Glutamatergic neuron (in vitro differentiated cells): Measurements from ENCODE around the gene HSPA5. TPM values are rescaled to one million over a fixed set of nuclear protein-coding genes. Genes with fewer than 3 reads are reported as not detected.

Source experiments
- DNase-seq: peaks from one replicate; pipeline ENCODE4 v3.0.0; 2022
- H3K27ac Mint-ChIP-seq: one replicate; pipeline ENCODE4 v1.8.0; 2020; ENCODE audit warnings: mild to moderate bottlenecking, mixed read lengths, inconsistent platforms; ENCODE audit not compliant: unreplicated experiment
- H3K27me3 Mint-ChIP-seq: one replicate; pipeline ENCODE4 v1.8.0; 2020; ENCODE audit warnings: mild to moderate bottlenecking, moderate library complexity, mixed read lengths, inconsistent platforms; ENCODE audit not compliant: unreplicated experiment
- H3K36me3 Mint-ChIP-seq: one replicate; pipeline ENCODE4 v1.8.0; 2020; ENCODE audit warnings: mild to moderate bottlenecking, mixed read lengths, inconsistent platforms; ENCODE audit not compliant: unreplicated experiment
- H3K4me1 Mint-ChIP-seq: one replicate; pipeline ENCODE4 v1.8.0; 2020; ENCODE audit warnings: mild to moderate bottlenecking, low read depth, mixed read lengths, inconsistent platforms; ENCODE audit not compliant: unreplicated experiment
- H3K4me3 Mint-ChIP-seq: one replicate; pipeline ENCODE4 v1.8.0; 2020; ENCODE audit warnings: mild to moderate bottlenecking, mixed read lengths, inconsistent platforms; ENCODE audit not compliant: unreplicated experiment
- H3K9me3 Mint-ChIP-seq: one replicate; pipeline ENCODE4 v1.8.0; 2020; ENCODE audit warnings: mild to moderate bottlenecking, moderate library complexity, mixed read lengths, inconsistent platforms; ENCODE audit not compliant: unreplicated experiment
- CTCF ChIP-seq: fragments of 200-600 bp; sonication (generic); IDR thresholded peaks from one replicate; pipeline ENCODE4 v1.5.0; 2021; ENCODE audit not compliant: partially characterized antibody, unreplicated experiment
- total RNA-seq: library from RNA; stranded (reverse); fragmentation: NEBNext Ultra II Directional; extraction: Animal tissue kit (Norgen Biotek cat#: 25700); gene quantifications from one replicate; pipeline ENCODE4 v1.2.1, GENCODE V29; 2021; ENCODE audit not compliant: unreplicated experiment

Gene HSPA5
- total RNA-seq, 1 donor from 2014 or later, result 126 TPM

GRCh38 chr9:125262294-125262991, 21.3 kb upstream of the HSPA5 start:
- no peak for TF ChIP-seq CTCF
- peak overlapping the region; percentile 88 for H3K27ac Mint-ChIP-seq
- peaks cover 16% of the 10 kb centered on the region for H3K4me1 Mint-ChIP-seq
- no peaks in the 10 kb centered on the region for H3K36me3 Mint-ChIP-seq
- H3K27me3 Mint-ChIP-seq, result peaks cover 2% of the 10 kb centered on the region
- DNase-seq, result no peak
- H3K4me3 Mint-ChIP-seq, result peak overlapping the region; percentile 98
- H3K9me3 Mint-ChIP-seq, result no peaks in the 10 kb centered on the region

GRCh38 chr9:125261501-125262293, 20.6 kb upstream of the HSPA5 start, which contains the start of gene GAPVD1:
Gene GAPVD1 (plus strand): TSS chr9:125261826. CDS start chr9:125298922, 37,096 bp downstream.
- Mint-ChIP-seq H3K27me3 (peaks cover 2% of the 10 kb centered on the region), H3K4me1 (peaks cover 16% of the 10 kb centered on the region), H3K9me3 (no peaks in the 10 kb centered on the region), H3K27ac (peak within 1 kb of the TSS; percentile 88), H3K4me3 (peak within 1 kb of the TSS; percentile 98), H3K36me3 (no peaks in the 10 kb centered on the region)
- peak; percentile 26 for TF ChIP-seq CTCF
- DNase-seq, result peak; percentile 96

- Mint-ChIP-seq H3K4me3 (peak overlapping the region; percentile 86), H3K27me3 (peaks cover 2% of the 10 kb centered on the region), H3K4me1 (peaks cover 16% of the 10 kb centered on the region), H3K36me3 (no peaks in the 10 kb centered on the region), H3K27ac (peak overlapping the region; percentile 88), H3K9me3 (no peaks in the 10 kb centered on the region)
- DNase-seq, result no peak
- TF ChIP-seq CTCF, result no peak
Observed at GRCh38 chr9:125260561-125260960, 19.4 kb upstream of the HSPA5 start.

GRCh38 chr9:125258832-125259534, 17.8 kb upstream of the HSPA5 start:
- H3K36me3 Mint-ChIP-seq, result no peaks in the 10 kb centered on the region
- H3K27ac Mint-ChIP-seq, result no peak overlapping the region
- no peak for DNase-seq
- no peak for TF ChIP-seq CTCF
- no peak overlapping the region for H3K4me3 Mint-ChIP-seq
- H3K4me1 Mint-ChIP-seq, result peaks cover 16% of the 10 kb centered on the region
- H3K9me3 Mint-ChIP-seq, result no peaks in the 10 kb centered on the region
- peaks cover 2% of the 10 kb centered on the region for H3K27me3 Mint-ChIP-seq
